Measurements from ENCODE around the gene ALPK1.

Gene ALPK1

DNA sequence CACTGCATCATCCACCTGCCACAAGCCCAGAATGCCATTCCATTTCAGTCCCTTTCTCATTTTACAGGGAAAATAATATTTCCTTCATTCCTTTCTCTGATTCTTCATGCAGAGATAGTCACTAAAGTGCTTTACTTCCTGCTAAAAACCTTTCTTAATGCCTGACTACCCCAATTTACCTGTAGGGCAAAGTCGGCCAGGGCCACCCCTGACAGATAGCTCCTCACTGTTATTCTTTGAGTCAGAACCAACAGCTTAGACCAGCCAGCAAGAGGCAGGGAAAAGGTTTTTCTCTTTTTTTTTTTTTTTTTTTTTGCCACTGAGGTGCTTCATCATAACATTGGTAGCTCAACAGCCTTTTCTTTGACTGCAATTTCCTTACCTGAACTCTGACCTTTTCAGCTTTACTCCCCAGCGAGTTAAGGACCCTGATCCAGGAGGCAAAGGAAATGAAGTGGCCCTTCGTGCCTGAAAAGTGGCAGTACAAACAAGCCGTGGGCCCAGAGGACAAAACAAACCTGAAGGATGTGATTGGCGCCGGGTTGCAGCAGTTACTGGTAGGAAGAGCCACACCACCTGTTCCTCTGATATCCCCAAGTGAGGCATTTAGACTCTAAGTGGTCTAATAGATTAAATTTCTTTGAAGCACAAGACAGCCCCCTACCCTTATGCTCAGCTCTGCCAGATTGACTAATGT, 85.0 kb downstream of the ALPK1 start:
- ChIA-PET CTCF (no interaction called here), POLR2A (ENCODE audit: low non-redundant PET) (no interaction called here)
- no peak for DNase-seq (ENCODE audit: low spot score)
- no peak overlapping the region for H3K27ac ChIP-seq
- TF ChIP-seq, protein P1, sequence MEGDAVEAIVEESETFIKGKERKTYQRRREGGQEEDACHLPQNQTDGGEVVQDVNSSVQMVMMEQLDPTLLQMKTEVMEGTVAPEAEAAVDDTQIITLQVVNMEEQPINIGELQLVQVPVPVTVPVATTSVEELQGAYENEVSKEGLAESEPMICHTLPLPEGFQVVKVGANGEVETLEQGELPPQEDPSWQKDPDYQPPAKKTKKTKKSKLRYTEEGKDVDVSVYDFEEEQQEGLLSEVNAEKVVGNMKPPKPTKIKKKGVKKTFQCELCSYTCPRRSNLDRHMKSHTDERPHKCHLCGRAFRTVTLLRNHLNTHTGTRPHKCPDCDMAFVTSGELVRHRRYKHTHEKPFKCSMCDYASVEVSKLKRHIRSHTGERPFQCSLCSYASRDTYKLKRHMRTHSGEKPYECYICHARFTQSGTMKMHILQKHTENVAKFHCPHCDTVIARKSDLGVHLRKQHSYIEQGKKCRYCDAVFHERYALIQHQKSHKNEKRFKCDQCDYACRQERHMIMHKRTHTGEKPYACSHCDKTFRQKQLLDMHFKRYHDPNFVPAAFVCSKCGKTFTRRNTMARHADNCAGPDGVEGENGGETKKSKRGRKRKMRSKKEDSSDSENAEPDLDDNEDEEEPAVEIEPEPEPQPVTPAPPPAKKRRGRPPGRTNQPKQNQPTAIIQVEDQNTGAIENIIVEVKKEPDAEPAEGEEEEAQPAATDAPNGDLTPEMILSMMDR (conservative IDR thresholded peaks at IDR 0.05; ENCODE audit: low read depth): no peak

DNA sequence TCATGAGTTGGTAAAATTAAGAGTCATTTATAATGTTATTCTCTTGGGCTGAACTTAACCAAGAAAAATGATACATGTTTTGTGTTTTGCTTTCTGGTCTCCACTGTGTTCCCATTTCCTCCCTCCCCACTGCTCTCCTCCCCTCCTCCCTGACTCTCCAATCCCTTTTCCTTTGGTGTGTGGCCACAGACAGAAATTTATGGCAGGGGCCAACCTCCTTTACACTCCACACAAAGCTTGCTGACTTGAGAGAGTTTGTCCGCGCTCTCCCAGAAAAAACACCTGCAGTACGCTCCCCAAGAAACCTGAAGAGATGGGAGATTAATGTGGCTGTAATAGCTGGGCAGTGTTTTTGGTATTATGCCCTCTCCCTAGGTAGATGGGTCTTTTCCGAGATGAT, 88.9 kb downstream of the ALPK1 start:
- no peak overlapping the region for H3K27ac ChIP-seq
- no peak for DNase-seq (ENCODE audit: low spot score)
- CTCF ChIA-PET: interaction anchor here (0.7 kb wide), 1 partner anchor 1502 kb away, joined by 3 read pairs; no protein-coding TSS in a partner anchor
- TF ChIP-seq, protein P1 (conservative IDR thresholded peaks at IDR 0.05; ENCODE audit: low read depth): no peak
- POLR2A ChIA-PET (ENCODE audit: low non-redundant PET): no interaction called here

DNA sequence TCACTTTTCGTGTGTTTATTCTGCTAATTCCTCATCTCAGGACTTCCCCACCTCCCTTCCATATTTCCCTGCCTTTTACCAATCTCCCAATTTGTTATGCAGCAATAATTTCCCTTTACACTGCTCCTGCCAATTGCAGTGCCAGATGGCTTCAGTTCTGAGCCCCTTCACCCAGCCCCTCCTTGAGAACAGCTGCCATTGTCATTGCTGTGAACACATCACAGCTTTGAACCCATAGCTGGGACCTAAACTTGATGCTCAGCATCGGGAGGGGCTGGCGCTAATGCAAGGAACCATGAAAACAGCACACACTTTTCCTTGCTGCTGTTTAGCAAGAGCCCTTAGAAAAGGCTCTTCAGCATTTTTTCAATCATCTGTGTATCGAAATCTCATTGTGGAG, 104.9 kb downstream of the ALPK1 start:
- POLR2A ChIA-PET (ENCODE audit: low non-redundant PET): no interaction called here
- no peak for DNase-seq (ENCODE audit: low spot score)
- CTCF ChIA-PET: no interaction called here
- TF ChIP-seq, protein P1 (conservative IDR thresholded peaks at IDR 0.05; ENCODE audit: low read depth): no peak
- H3K27ac ChIP-seq: no peak overlapping the region

DNA sequence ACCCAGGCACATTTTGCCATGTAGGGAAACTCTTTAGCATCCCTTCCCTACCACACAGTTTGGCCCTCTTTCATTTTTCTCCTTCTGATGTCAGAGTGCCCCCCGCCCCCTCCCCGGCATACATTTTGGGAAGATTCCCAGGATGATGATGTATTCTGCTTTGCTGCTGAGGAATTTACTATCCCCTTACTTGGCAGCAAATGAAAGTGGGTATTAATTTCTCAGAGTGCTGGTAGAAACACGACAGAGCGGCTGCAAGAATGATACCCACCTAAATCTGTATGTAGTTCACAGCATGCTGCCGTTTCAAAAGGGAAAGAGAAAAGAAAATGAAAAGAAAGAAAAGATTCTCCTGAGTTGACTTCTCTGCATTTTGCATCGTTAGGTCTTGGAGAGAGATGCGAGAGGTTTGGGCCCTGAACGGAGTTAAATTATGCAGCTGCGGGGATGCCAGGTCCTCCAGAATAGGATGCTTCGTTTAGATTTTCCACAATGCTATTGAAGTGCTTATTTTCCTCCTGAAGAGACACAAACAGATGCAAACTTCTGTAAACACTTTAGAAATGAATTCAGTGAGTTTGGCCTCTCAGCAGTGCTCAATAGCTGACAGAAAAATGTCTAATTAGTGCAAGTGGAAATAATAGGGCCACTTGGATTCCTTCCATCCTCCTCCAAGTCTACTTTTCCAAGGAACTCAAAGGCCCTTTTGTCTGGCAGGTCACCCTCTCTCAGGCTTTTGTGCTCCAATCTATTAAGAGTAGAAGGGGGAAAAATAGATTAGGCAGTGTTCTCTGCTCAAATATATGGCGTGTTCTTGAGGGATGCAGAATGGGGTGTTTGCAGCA, 106.2 kb downstream of the ALPK1 start:
- DNase-seq (ENCODE audit: low spot score): no peak
- TF ChIP-seq, protein P1 (conservative IDR thresholded peaks at IDR 0.05; ENCODE audit: low read depth): no peak
- POLR2A ChIA-PET (ENCODE audit: low non-redundant PET): no interaction called here
- H3K27ac ChIP-seq: no peak overlapping the region
- CTCF ChIA-PET: interaction anchor here (0.6 kb wide), 1 partner anchor 12 kb away, joined by 3 read pairs; no protein-coding TSS in a partner anchor

DNA sequence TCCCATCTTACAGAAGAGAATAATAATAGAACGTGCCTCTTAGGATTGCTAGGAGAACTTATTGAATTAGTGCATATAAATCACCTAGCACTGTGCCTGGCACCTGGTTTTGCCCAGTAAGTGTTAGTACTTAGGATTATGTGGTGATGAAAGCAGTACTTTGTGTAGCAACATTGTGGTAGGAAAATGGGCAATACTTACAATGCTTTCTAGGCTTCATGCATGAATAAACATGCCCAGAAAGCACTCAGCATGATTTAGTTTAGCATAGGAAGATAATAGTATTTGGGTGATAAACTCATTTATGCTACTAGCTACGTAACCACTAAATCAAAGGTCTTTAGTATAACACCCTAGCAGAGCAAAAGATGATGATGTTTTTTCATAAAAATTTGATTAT, 113.2 kb downstream of the ALPK1 start:
- DNase-seq (ENCODE audit: low spot score): no peak
- CTCF ChIA-PET: no interaction called here

DNA sequence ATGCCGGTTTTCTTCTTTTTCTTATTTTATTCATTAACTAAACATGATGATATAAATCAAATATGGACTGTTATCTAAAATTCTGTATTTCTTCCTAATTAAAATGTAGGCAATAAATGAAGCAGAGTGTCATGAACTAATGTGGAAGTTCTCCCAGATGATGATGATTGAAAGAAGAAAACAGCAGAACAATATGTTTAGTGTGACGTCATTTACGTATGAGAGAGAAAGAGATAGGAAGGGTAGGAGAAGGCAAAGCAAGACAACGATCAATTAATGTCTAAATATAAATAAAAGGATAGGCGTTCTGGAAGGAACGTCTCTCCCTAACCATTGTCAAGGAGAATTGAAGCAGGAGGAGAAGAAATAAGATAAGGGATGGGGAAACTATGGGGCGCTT, 113.6 kb downstream of the ALPK1 start:
- ChIA-PET CTCF (no interaction called here), POLR2A (ENCODE audit: low non-redundant PET) (no interaction called here)
- no peak overlapping the region for H3K27ac ChIP-seq
- no peak for DNase-seq (ENCODE audit: low spot score)
- TF ChIP-seq, protein P1 (conservative IDR thresholded peaks at IDR 0.05; ENCODE audit: low read depth): no peak

More for the DNA sequence above, 113.2 kb downstream of the ALPK1 start:
- H3K27ac ChIP-seq: no peak overlapping the region
- TF ChIP-seq, protein P1 (conservative IDR thresholded peaks at IDR 0.05; ENCODE audit: low read depth): no peak
- POLR2A ChIA-PET (ENCODE audit: low non-redundant PET): no interaction called here
